SU-DHL-6 (cell line): Measurements from ENCODE around the gene PPP1R7.

Source experiments
- EZH2phosphoT487 ChIP-seq: fragments of 200-600 bp; sonication (generic), shearing (Covaris generic); conservative IDR thresholded peaks from 2 replicates; pipeline ENCODE4 v1.6.1; 2018; ENCODE audit warnings: mild to moderate bottlenecking, antibody characterized with exemption, low read length, moderate library complexity, mixed read lengths
- TF ChIP-seq, protein P1 (sequence below): fragments of 200-600 bp; sonication (generic); IDR thresholded peaks from one replicate; pipeline ENCODE4 v1.5.1; 2017; ENCODE audit warnings: antibody characterized with exemption, mild to moderate bottlenecking, low read length, moderate library complexity; ENCODE audit not compliant: insufficient read depth, poor library complexity, severe bottlenecking

DNA sequence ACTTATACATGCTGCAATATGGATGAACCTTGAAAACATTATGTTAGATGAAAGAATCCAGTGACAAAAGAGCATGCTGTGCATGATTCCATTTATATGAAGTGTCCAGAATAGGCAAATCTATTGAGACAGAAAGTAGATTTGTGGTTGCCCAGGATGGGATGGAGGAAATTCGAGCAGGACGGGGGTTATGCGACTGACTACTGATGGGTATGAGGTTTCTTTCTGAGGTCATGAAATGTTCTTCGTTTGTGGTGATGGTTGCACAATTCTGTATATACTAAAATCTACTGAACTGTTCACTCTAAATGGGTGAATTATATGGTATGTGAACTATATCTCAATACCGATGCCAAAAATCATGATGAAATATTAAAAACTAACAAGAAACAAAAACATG is 29.3 kb upstream of the PPP1R7 start:
- TF ChIP-seq, protein P1, sequence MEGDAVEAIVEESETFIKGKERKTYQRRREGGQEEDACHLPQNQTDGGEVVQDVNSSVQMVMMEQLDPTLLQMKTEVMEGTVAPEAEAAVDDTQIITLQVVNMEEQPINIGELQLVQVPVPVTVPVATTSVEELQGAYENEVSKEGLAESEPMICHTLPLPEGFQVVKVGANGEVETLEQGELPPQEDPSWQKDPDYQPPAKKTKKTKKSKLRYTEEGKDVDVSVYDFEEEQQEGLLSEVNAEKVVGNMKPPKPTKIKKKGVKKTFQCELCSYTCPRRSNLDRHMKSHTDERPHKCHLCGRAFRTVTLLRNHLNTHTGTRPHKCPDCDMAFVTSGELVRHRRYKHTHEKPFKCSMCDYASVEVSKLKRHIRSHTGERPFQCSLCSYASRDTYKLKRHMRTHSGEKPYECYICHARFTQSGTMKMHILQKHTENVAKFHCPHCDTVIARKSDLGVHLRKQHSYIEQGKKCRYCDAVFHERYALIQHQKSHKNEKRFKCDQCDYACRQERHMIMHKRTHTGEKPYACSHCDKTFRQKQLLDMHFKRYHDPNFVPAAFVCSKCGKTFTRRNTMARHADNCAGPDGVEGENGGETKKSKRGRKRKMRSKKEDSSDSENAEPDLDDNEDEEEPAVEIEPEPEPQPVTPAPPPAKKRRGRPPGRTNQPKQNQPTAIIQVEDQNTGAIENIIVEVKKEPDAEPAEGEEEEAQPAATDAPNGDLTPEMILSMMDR = no peak
- TF ChIP-seq EZH2phosphoT487 = no peak
